HG03095 (cell line): Measurements from ENCODE around the gene HS2ST1.
"Not testable (repeated sequence)": the region's sequence is repeated elsewhere in the genome, so short reads cannot be mapped to it uniquely, and the experiment has no call there.

ENCODE experiments used
- ATAC-seq: cut with Tn5 transposase; IDR thresholded peaks from one replicate; pipeline ENCODE4 v1.9.1; 2021; ENCODE audit warnings: moderate library complexity; ENCODE audit not compliant: unreplicated experiment

Gene HS2ST1

GRCh38 chr1:86914601-86914997, at the start of gene HS2ST1:
HS2ST1 (plus strand) TSS chr1:86914635.
- no peak for ATAC-seq

- ATAC-seq: no peak
These were observed 48.3 kb upstream of the HS2ST1 start for GRCh38 chr1:86865973-86866637.

GRCh38 chr1:86866665-86867064, 47.8 kb upstream of the HS2ST1 start:
- ATAC-seq: no peak

GRCh38 chr1:86867278-86867677, 47.2 kb upstream of the HS2ST1 start:
- ATAC-seq: not testable (repeated sequence)

- ATAC-seq: no peak
These were observed 46.0 kb upstream of the HS2ST1 start for GRCh38 chr1:86868477-86868876.

- ATAC-seq: no peak
These were observed 43.4 kb upstream of the HS2ST1 start for GRCh38 chr1:86871001-86871400.

- ATAC-seq: no peak
These were observed 42.3 kb upstream of the HS2ST1 start for GRCh38 chr1:86872086-86872485.

GRCh38 chr1:86875722-86876121, 38.7 kb upstream of the HS2ST1 start:
- ATAC-seq: no peak

- no peak for ATAC-seq
These were observed 26.8 kb upstream of the HS2ST1 start for GRCh38 chr1:86887479-86888162.

- no peak for ATAC-seq
These were observed 26.1 kb upstream of the HS2ST1 start for GRCh38 chr1:86888327-86888726.

GRCh38 chr1:86899401-86899800, 15.0 kb upstream of the HS2ST1 start:
- ATAC-seq: not testable (repeated sequence)

GRCh38 chr1:86905875-86906274, 8.6 kb upstream of the HS2ST1 start:
- no peak for ATAC-seq

- no peak for ATAC-seq
These were observed 8.0 kb upstream of the HS2ST1 start for GRCh38 chr1:86906419-86906818.

- no peak for ATAC-seq
These were observed 2.0 kb upstream of the HS2ST1 start for GRCh38 chr1:86912281-86912900.

- peak; percentile 24 for ATAC-seq
These were observed 988 bp upstream of the HS2ST1 start for GRCh38 chr1:86913399-86913895.

GRCh38 chr1:86913896-86914600, 387 bp upstream of the HS2ST1 start, which contains the start of gene SELENOF:
SELENOF (minus strand) TSS chr1:86914126; CDS start chr1:86914111, 15 bp downstream.
- ATAC-seq: peak; percentile 82

GRCh38 chr1:86914998-86915736, 732 bp downstream of the HS2ST1 start:
- peak; percentile 23 for ATAC-seq

- no peak for ATAC-seq
These were observed 1.4 kb downstream of the HS2ST1 start for GRCh38 chr1:86915737-86916235.

GRCh38 chr1:86916752-86917151, 2.3 kb downstream of the HS2ST1 start:
- ATAC-seq: no peak

- ATAC-seq: no peak
These were observed 8.0 kb downstream of the HS2ST1 start for GRCh38 chr1:86922445-86922844.
